Left renal pelvis (tissue), 4 donors: ENCODE results near the gene SLC30A1. TPM values are rescaled to one million over a fixed set of nuclear protein-coding genes. Genes with fewer than 3 reads are reported as not detected.

ENCODE experiments used
- DNase-seq, 4 donors: peaks; one replicate each; pipeline ENCODE4 v3.0.0-alpha.2; 2013; ENCODE audit warnings: low read depth in 4 of 4, low spot score in 3 of 4
- polyA plus RNA-seq, 4 donors: library from polyadenylated mRNA; unstranded; fragments of 120-200 nt; gene quantifications; one replicate each; pipeline ENCODE4 v1.2.1, GENCODE V29; 2013; ENCODE audit not compliant: insufficient read length in 4 of 4

SLC30A1 gene
- polyA plus RNA-seq, 4 donors = 19.2 to 38.7 (median 32.2) TPM

DNA sequence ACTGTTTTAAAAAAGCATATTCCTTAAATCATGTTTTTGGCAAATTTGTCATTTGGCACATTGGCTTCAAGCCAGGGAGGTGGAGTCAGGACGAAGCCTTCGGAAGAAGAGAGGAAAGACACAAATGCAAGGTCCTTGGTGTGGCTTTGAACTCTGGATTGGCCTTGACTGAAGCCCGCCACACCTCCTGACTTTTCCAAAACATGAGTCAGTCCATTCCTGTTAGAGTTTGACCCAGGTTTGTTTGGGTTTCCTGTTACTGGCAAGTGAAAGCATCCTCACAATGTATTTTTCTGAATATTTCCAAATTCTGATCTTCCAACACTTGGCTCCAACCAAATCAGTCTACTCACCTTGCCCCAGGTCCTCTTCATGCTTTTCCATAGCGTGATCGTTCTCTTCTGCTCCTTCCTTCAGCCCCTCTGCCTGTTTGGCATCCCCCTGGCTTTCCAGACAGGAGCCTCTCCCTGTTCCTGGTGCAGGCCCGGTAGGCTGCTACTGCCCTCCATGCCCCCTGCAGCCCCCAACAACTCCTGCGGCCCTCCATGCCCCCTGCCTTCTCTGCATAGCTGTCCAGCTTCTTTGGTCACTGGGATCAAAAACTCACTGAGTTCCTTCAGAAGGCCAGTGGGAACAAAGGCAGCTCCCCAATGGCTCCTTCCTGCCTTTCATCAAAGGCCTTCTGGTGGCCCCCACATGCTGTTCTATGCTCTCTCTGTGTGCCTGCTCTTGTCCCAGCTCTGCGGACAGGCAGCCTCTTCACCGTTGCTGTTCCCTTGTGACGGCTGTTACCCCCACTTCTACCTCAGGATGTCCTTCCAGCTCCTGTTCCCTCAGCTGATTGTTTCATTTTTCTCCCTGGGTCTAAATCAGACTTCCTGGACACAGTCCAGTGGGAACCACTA is 30.4 kb upstream of the SLC30A1 start:
- DNase-seq = no peak

DNA sequence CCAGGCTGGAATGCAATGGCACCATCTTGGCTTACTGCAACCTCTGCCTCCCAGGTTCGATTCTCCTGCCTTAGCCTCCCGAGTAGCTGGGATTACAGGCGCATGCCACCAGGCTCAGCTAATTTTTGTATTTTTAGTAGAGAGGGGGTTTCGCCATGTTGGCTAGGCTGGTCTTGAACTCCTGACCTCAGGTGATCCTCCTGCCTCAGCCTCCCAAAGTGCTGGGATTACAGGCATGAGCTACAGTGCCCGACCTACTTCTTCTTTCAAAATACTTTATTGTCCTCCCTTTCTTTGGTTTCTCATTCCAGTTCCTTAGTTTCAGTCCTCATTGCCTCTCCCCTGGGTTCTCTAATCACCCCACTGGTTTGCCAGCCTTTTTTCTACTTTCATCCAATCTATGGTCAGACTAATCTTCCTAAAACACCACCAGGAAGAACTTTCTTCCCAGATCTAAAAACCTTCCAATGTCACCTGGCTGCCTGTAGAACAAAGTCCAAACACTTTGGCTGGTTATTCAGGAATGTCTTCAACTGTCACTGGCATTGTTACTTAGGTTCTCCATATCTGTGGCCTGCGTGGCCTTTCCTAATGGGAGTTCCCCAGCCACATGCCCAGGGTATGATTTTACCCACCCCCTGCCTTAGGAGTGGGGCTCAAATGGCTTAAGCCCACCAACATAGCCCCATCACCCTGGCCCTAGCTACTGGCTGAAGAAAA is 29.0 kb upstream of the SLC30A1 start:
- DNase-seq = no peak

DNA sequence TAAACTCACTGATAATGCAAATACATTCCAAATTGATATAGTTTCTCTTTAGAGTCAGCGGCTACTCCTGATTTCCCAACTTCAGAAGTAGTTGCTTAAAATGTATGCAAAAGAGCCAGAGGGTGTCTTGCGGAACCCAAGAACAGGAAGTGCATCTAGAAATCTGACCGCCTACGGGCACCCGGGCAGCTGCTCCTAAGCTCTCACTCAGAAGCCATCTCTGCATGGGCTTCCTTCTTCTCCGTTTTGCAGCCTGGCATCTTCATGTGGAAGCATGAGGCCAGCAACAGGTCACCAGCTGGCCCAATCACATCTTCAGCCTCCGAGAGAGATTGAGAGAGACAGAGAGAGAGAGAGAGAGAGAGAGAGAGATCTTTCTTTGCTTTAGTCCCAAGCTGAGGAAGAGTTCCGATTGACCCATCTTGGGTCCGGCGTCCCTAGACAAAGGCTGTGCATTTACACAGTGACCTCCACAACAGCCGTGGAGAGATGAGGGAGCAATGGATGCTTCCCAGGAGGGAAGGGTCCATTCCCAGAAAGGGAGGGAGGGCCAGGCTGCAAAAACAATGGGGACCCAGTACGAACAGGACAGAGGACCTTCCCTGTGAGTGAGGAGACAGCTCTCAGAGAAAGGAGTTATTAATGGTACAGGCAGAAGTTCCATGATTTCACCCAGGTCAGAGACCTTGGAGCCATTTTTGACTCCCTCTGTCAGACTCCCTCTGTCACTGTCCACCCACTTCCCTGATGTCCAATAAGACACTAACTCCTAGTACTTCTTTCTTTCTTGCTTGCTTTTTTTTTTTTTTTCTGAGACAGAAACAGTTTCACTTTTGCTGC is 28.2 kb upstream of the SLC30A1 start:
- DNase-seq = no peak

DNA sequence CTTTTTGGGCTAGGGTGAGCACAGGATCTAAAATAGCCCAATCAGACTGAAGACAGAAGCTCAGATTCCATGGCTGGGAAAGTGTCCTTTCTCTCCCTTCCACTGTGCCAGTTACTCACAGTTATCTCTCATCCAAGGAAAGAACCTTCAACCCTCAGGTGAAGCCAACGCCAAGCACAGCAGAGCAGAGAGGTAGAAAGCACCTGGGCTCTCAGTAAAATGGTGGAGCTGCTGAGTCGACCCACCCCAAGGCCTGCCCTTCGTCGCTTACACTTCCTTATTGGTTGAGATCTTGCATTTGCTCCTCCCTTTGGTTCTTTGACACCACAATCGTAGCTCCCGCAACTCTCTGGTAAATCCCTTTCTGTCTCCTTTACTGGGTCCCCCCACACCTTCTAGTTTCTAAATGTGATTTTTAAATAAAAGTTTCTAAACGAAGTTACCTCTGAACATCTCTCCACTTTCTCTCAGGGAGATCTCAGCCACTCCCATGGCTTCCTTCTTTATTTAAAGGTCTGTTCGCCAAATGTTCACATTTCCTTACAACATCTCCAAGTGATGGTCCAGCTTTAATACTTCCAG is 27.5 kb upstream of the SLC30A1 start:
- DNase-seq = no peak

DNA sequence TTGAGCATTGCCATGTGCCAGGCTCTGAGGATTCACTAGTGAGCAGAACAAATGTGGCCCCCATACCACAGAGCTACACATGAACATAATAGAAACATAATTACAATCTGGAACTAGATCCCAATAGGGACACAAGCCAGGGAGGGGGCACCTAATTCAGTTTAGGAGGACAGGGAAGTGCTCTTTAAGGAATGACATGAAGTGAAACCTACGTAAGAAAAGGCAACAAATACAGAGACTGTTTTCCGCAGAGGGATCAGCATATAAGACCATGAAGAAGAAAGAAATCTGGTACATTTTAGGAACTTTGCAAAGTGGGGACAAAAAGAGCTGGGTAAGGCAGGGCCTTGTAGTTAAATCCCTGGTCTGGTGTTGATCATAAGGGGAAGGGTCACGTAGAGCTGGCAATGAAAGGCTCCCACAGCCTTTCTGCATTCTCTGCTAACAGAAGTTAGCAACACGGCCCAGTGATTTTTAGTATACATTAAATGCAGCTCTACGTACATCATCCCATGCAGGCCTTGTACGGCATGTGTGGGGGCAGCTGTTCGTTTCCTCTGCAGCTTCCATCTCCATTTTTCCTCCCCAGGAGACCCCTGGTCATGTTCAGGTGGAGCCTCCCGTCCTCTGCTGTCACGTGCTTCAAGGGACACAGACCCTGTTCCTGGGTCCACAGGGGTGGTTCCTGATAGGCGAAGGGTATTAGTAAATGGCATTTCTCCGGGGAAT is 26.8 kb upstream of the SLC30A1 start:
- no peak for DNase-seq

DNA sequence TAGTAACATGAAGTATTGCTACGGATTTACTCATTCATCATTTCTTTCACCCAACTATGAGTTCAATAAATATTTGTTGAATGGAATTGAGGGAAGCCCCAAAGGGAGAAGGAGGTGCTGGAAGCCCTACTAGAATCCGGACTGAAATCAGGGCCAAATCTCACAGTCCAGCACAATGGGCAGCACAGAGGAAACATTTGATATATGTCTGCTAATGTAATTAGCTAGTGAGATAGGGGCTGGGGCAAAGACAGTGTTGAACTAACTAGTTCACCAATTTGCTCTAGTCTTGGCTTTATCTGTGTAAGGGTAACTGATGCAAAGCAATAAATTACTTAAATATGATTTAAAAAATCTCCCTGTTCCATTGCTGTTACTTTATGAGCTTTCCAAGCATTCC is 26.1 kb upstream of the SLC30A1 start:
- no peak for DNase-seq

DNA sequence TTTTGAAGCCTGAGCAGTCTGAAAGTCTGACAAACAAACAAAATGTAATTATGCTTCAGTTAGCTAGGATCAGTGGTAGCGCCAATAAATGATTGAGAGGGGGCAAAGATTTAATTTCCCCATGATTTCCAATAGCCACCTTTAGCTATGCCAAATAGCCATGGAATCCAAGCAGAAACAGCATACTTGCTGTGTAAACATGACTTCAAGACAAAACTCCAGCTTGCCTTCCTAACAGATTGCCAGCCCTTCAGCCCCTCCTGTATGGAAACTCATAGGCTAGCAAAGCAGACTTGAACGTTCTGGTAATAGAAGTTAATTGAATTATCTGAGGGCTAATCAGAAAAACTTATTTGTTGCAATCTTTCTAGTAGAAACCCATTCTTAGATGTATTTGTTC is 25.6 kb upstream of the SLC30A1 start:
- DNase-seq = no peak

DNA sequence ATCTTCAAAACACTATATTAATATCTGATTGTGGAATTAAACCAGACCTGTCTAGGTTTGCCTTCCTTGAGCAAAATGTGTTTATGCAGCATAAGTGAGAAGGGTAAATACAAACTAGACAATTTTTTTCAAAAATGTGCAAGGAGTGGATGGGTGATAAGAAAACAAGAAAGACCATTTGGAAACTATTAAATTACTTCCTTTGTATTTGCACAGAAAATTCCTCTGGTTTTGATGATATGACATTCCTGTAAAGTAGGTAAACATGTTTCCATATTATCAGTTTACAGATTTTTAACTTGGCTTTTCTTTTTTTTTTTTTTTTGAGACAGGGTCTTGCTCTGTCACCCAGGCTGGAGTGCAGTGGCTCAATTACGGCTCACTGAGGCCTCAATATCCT is 24.8 kb upstream of the SLC30A1 start:
- no peak for DNase-seq

DNA sequence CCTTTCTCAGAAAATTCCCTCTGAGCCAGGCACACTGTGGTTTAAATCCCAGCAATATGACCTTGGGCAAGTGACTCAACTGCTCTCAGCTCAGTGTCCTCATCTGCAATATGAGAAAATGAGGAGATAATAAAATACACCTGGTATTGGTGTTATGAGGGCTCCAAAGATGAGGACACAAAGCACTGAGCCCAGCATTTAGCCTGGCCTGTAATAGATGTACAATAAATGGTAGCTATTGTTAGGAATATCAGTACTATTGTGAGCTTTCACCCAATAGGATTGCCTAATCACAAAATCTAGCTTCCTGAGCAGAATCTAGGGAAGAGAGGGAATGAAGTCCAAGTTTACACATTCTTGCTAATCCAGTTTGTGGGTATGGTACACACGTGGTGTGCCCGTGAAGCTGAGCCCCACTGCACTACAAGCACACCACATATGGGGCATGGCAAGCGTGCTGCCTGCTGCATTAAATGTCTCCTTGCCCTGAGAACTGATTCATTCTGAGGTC is 24.3 kb upstream of the SLC30A1 start:
- no peak for DNase-seq

DNA sequence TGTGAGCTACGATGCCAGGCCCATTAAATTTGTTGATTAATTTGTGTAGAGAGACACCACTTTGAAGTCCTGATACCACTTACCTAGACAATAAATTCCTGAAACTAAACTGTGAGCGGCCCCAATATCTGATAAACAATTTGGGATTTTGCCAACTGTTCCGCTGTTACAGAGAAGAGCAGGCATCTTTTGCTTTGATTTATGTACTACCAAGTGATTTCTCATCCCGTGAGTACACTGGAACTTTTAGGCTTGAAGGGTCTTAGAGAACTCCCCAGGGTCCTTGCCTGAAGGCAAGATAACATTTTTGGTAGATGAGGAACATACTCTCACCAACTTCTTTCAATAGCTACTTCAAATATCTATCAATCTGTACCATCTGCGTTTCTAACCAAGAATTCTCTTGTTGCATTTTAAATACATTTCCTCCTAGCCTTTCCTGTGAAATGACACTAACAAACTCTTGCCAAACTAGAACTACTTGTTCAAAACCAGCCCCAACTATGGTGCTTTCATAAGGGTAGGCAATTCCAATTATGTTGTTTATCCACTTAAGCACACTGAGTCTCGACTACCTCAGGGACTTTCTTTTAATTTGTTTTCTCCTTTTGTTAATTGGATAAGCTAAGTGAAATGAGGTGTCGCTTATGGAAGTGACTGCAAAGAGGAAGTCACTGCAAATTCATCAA is 23.2 kb upstream of the SLC30A1 start:
- no peak for DNase-seq

DNA sequence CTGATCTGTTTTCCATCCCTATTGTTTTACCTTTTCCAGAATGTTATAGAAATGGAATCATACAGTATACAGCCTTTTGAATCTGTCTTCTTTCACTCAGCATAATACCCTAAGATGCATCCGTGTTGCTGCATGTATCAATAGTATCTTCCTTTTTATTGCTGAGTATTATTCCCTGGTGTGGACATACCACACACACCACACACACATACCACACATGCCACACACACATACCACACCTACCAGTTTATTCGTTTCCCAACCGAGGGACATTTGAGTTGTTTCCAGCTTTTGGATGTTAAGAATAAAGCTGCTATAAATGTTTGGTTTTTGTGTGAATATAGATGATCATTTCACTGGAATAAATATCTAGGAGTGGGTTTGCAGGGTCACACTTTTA is 22.2 kb upstream of the SLC30A1 start:
- DNase-seq = no peak

DNA sequence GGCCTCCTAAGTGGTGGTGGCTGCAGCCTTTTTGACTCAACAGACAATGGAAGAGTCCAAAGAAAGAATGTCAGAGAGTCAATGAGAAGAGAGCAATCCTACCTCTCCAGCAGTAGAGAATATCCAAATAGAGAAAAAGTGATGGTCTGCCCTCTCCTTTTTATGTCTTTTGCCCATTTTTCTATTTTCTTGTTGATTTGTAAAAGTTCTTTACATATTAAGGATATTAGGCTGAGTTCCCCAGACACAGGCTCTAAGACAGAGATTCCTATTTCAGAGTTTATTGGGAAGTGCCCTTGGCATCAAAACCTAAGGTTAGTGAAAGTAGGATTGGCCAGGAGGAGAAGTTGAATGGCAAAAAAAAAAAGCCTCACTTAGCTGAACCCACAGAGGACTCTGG is 20.3 kb upstream of the SLC30A1 start:
- DNase-seq = no peak

DNA sequence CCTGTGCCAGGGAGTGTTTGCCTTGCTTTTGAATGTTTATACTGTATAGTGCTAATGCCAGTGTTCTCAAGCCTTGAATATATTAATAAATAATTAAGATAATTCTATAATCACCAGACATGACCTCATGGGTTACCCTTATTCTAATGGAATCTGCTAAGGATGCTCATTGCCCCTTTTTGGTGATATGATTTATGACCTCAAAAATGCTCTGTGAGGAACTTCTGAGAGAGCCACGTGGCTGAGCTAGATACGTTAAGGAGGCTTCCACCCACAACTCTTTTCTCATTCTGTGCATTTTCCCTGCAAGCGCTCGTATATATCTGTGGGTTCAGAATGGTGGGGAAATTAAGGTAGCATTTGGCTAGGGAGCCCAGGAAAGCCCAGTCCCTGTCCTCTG is 19.6 kb upstream of the SLC30A1 start:
- no peak for DNase-seq

DNA sequence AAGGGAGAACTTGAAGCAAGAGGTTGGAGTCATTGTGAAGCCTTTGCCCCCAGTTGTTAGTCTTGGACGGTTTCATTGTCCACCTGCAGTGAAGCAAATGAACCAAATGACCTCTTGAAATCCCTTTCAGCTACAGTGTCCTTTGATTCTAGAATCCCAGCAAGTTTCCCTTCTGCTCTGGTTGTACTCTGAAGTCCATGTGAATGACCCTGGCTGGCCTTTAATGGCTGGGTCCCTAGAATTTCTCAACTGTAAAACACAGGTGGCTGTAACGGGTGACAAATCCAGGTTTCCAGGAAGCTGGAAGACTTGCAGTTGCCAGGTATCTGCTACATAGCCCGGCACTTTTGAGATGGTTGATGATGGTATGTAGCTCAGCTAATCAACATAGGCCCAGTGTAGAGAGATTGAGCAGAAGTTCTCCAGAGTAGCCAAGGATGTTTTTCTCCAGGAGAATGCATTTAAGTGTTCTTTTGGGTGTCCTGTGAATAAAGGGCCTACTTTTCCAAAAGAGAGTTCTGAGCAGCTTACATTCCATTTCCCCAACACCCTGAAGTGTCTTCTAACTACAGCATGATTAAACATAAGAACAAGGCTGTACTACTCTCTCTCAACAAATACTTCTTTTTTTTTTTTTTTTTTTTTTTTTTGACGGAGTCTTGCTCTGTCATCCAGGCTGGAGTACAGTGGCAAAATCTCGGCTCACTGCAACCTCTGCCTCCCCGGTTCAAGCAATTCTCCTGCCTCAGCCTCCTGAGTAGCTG is 17.6 kb upstream of the SLC30A1 start:
- no peak for DNase-seq

DNA sequence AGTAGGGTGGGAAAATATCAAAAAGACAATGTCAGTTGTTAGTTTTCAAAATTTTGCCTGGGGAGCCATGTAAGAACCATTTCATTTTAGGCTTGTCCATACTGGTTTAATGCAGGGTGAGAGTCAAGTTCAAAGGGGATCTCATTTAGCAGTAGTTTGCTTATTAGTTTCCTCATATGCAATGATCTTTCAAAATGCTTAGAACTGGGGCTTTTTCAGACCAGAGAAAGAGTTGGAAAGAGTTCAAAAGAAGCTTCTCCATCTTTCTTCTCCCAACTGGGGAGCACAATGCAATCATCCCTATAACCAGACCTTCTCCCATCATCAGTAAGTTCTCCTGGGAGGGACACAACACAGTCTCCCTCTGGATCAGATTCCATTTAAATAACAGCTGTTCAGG is 16.5 kb upstream of the SLC30A1 start:
- DNase-seq = no peak

DNA sequence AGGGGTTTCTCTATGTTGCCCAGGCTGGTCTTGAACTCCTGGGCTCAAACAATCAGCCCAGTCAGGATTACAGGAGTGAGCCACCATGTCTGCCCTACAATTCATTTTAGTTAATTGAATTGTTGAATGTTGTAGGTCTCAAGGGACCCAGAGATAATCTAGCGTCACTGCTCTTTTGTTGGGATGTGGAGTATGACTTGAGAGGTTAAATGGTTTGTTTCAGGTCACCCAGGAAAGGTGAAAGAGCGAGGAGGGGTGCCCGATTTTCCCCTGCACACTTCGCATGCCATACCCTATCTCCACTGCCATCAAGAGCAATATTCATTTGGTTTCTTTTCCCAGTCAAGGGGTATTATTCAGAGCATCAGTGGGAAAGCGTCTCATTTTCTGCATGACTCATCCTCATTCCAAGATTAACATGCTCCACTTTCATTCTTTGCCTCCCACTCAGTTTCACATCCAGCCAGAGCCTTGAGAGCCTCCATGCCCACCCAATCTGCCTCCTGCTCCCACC is 13.1 kb upstream of the SLC30A1 start:
- DNase-seq = no peak

DNA sequence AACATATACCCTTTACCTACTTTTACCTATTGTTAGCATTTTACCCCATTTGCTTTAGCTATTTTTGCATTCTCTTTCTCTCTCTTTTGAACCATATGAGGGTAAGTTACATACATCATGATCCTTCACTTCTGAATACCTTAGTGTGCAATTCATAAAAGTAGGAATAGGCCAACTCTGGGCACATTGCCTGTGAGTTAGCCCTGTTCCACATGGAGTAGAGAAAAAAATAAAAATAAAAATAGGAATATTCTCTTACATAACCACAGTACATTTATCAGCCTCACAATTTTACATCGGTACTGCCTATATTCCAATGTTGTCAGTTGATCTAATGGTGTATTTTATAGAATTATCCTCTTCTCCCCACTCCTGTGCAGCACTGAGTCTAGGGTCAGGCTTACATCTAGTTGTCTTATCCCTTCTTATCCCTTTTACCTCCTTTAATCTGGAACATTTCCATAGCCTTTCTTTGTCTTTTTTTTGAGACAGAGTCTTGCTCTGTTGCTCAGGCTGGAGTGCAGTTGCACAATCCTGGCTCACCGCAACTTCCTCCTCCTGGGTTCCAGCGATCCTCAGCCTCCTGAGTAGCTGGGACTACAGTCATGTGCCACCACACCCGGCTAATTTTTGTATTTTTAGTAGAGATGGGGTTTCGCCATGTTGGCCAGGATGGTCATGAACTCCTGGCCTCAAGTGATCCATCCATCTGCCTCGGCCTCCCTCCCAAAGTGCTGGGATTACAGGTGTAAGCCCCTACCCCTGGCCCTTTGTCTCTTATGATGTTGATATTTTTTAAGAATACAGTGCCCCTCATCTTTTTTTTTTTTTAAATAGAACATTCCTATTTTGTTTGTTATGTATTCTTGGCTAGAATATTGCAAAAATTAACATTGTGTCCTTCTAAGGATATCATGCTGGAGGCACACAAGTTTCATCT is 11.1 kb upstream of the SLC30A1 start:
- DNase-seq = no peak
